Tibial nerve (tissue), 4 donors: Measurements from ENCODE around the gene KAT6B. TPM values are rescaled to one million over a fixed set of nuclear protein-coding genes. Genes with fewer than 3 reads are reported as not detected.

Source experiments
- DNase-seq, 2 donors: peaks; one replicate each; pipeline ENCODE4 v3.0.0-alpha.2; 2019; ENCODE audit warnings: low spot score in 2 of 2
- H3K27ac ChIP-seq, 4 donors: fragments of 200-600 bp; sonication (generic) in 3 of 4; one replicate each; pipeline ENCODE4 v1.5.1; 2017 to 2019; ENCODE audit warnings: mild to moderate bottlenecking in 1 of 4
- H3K27me3 ChIP-seq, 2 donors: fragments of 200-600 bp; sonication (generic) in 1 of 2; one replicate each; pipeline versions ENCODE4 v1.5.1 to v1.6.0; 2017 to 2019
- H3K36me3 ChIP-seq, 3 donors: fragments of 200-600 bp; sonication (generic); one replicate each; pipeline ENCODE4 v1.5.1; 2018 to 2019
- H3K4me1 ChIP-seq, 4 donors: fragments of 200-600 bp; sonication (generic) in 3 of 4; one replicate each; pipeline ENCODE4 v1.5.1; 2017 to 2019
- H3K4me3 ChIP-seq, 4 donors: fragments of 200-600 bp; sonication (generic) in 3 of 4; one replicate each; pipeline ENCODE4 v1.5.1; 2017 to 2019; ENCODE audit warnings: mild to moderate bottlenecking in 1 of 4, moderate library complexity in 1 of 4
- H3K9me3 ChIP-seq, 4 donors: fragments of 200-600 bp; sonication (generic) in 3 of 4; one replicate each; pipeline ENCODE4 v1.5.1; 2017 to 2019
- CTCF ChIP-seq, 5 experiments: fragments of 200-600 bp in 3 of 5; fragments of 450-650 bp in 2 of 5; sonication (generic) in 3 of 5; IDR thresholded peaks; one replicate each; pipeline ENCODE4 v1.5.1; 2016 to 2019; ENCODE audit warnings: antibody characterized with exemption in 5 of 5, mild to moderate bottlenecking in 3 of 5, moderate library complexity in 2 of 5
- EP300 ChIP-seq, 2 donors: sonication (generic); formaldehyde crosslinking; IDR thresholded peaks; one replicate each; pipeline ENCODE4 v1.6.1; 2017; ENCODE audit warnings: antibody characterized with exemption in 2 of 2, mild to moderate bottlenecking in 1 of 2
- POLR2A ChIP-seq, 2 donors: fragments of 450-650 bp; IDR thresholded peaks; one replicate each; pipeline ENCODE4 v1.6.1; 2017; ENCODE audit warnings: antibody characterized with exemption in 2 of 2, mild to moderate bottlenecking in 2 of 2, moderate library complexity in 2 of 2
- WGBS, 2 donors: methylation state at CpG; one replicate each; pipeline ENCODE4 v1.1.5; 2018; 5-methylcytosine and 5-hydroxymethylcytosine counted together
- total RNA-seq, 4 donors: library from RNA; depleted of rRNA; stranded (reverse); fragments of >200 nt; gene quantifications; one replicate each; pipeline ENCODE4 v1.1.0, GENCODE V29; 2016

The KAT6B gene
- total RNA-seq, 4 donors from 2014 or later: 42.3 to 59.7 (median 45.6) TPM

- no peaks in the 10 kb centered on the region for H3K27me3 ChIP-seq
- no peak for DNase-seq
- no peaks in the 10 kb centered on the region for H3K36me3 ChIP-seq
- WGBS, 2 donors: 94 to 96% methylated on average over 3 of the region's 3 CpGs
- H3K4me3 ChIP-seq: no peak overlapping the region
- peaks cover 0 to 50% (median 19%) of the 10 kb centered on the region in 4 donors for H3K4me1 ChIP-seq
- H3K27ac ChIP-seq: no peak overlapping the region
- H3K9me3 ChIP-seq: no peaks in the 10 kb centered on the region
- TF ChIP-seq CTCF (IDR thresholded peaks at IDR 0.05): no peak
- TF ChIP-seq EP300 (IDR thresholded peaks at IDR 0.05): no peak
- no peak for TF ChIP-seq POLR2A (IDR thresholded peaks at IDR 0.05)
These were observed 30.5 kb downstream of the KAT6B start for GRCh38 chr10:74856940-74857339.

DNA sequence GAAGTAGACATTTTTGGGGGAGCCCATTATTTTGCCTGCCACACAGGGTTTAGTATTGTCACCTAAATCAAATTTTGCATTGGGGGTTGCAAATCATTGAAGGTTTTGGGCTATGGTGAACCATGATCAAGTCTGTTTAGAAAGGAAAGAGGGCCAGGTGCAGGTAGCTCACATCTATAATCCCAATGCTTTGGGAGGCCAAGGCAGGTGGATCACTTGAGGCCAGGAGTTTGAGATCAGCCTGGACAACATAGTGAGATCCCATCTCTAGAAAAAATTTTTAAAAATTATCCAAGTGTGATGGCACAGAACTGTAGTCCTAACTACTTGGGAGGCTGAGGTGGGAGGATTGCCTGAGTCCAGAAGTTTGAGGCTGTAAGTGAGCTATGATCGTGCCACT is 31.2 kb downstream of the KAT6B start:
- no peak overlapping the region for H3K27ac ChIP-seq
- H3K27me3 ChIP-seq: no peaks in the 10 kb centered on the region
- WGBS, 2 donors: 91 to 100% methylated on average over 1 of the region's 1 CpG
- no peaks in the 10 kb centered on the region for H3K9me3 ChIP-seq
- DNase-seq: no peak
- no peak overlapping the region for H3K4me3 ChIP-seq
- TF ChIP-seq CTCF (IDR thresholded peaks at IDR 0.05): no peak
- TF ChIP-seq POLR2A (IDR thresholded peaks at IDR 0.05): no peak
- TF ChIP-seq EP300 (IDR thresholded peaks at IDR 0.05): no peak
- peaks cover 0 to 50% (median 17%) of the 10 kb centered on the region in 4 donors for H3K4me1 ChIP-seq
- no peaks in the 10 kb centered on the region for H3K36me3 ChIP-seq

- TF ChIP-seq CTCF (IDR thresholded peaks at IDR 0.05) (no peak), EP300 (IDR thresholded peaks at IDR 0.05) (no peak), POLR2A (IDR thresholded peaks at IDR 0.05) (no peak)
- Histone ChIP-seq H3K27me3 (no peaks in the 10 kb centered on the region), H3K4me3 (no peak overlapping the region), H3K36me3 (no peaks in the 10 kb centered on the region), H3K4me1 (peaks cover 0 to 38% (median 8%) of the 10 kb centered on the region in 4 donors), H3K27ac (no peak overlapping the region), H3K9me3 (no peaks in the 10 kb centered on the region)
- 49 to 52% methylated on average over 1 of the region's 1 CpG for WGBS, 2 donors
- no peak for DNase-seq
These were observed 33.1 kb downstream of the KAT6B start for GRCh38 chr10:74859546-74859945.

GRCh38 chr10:74862625-74863024 is 36.2 kb downstream of the KAT6B start:
- no peak for TF ChIP-seq POLR2A (IDR thresholded peaks at IDR 0.05)
- no peak for TF ChIP-seq CTCF (IDR thresholded peaks at IDR 0.05)
- no peak for TF ChIP-seq EP300 (IDR thresholded peaks at IDR 0.05)
- 78 to 84% methylated on average over 7 of the region's 7 CpGs for WGBS, 2 donors
- Histone ChIP-seq H3K27me3 (no peaks in the 10 kb centered on the region), H3K9me3 (no peaks in the 10 kb centered on the region), H3K36me3 (no peaks in the 10 kb centered on the region), H3K27ac (no peak overlapping the region), H3K4me1 (peaks cover 0 to 51% (median 4%) of the 10 kb centered on the region in 4 donors), H3K4me3 (no peak overlapping the region)
- no peak for DNase-seq

DNA sequence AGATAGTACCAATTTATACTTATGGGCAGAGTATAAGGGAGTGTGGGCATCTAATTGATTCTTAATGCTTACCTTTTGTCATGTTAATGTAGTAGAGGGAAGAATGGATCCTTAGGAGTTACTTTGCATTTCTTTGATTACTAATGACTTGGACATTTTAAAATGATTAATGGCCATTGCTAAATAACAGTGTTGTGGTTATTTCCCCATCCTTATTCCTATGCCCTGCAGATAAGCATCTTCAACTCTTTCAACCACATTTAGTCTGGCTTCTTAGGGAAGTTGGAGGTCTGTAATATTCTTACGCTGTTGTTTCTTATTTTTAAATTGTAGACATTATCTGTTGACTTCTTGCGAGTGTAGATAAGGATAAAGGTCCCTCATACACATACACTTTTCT is 37.2 kb downstream of the KAT6B start:
- peaks cover 0 to 48% (median 4%) of the 10 kb centered on the region in 4 donors for H3K4me1 ChIP-seq
- no peaks in the 10 kb centered on the region for H3K9me3 ChIP-seq
- H3K4me3 ChIP-seq: no peak overlapping the region
- no peak for DNase-seq
- no peak overlapping the region for H3K27ac ChIP-seq
- H3K36me3 ChIP-seq: no peaks in the 10 kb centered on the region
- no peaks in the 10 kb centered on the region for H3K27me3 ChIP-seq
- no peak for TF ChIP-seq CTCF (IDR thresholded peaks at IDR 0.05)
- TF ChIP-seq POLR2A (IDR thresholded peaks at IDR 0.05): no peak
- no peak for TF ChIP-seq EP300 (IDR thresholded peaks at IDR 0.05)
- WGBS, 2 donors: 88 to 95% methylated on average over 2 of the region's 2 CpGs
